CD4-positive, alpha-beta T cell treated with Interleukin-1 beta for 1 hour (primary cell): Measurements from ENCODE around the gene EIF4A2.
"Not testable (repeated sequence)": the region's sequence is repeated elsewhere in the genome, so short reads cannot be mapped to it uniquely, and the experiment has no call there.

ENCODE experiments used
- DNase-seq, 2 donors: peaks; one replicate each; pipeline ENCODE4 v3.0.0-alpha.2; 2020 to 2022

The EIF4A2 gene

GRCh38 chr3:186785495-186786018 is 2.2 kb downstream of the EIF4A2 start:
- DNase-seq = peak in 1 of 2 donors; percentile 7

GRCh38 chr3:186786922-186787321 is 3.5 kb downstream of the EIF4A2 start:
- peak in 1 of 2 donors; percentile 5 for DNase-seq

- DNase-seq = peak in 1 of 2 donors; percentile 5
Measured at GRCh38 chr3:186787642-186788481, 4.5 kb downstream of the EIF4A2 start.

GRCh38 chr3:186788482-186789370 is 5.3 kb downstream of the EIF4A2 start:
- DNase-seq = peak in 1 of 2 donors; percentile 12

- peak in 1 of 2 donors; percentile 8 for DNase-seq
Measured at GRCh38 chr3:186789554-186790260, 6.3 kb downstream of the EIF4A2 start.

- peak in 1 of 2 donors; percentile 30 for DNase-seq
Measured at GRCh38 chr3:186790261-186790981, 7.0 kb downstream of the EIF4A2 start.

- DNase-seq = no peak
Measured at GRCh38 chr3:186798239-186798874, 15.0 kb downstream of the EIF4A2 start.

- DNase-seq = no peak
Measured at GRCh38 chr3:186800285-186800684, 16.9 kb downstream of the EIF4A2 start.

GRCh38 chr3:186802701-186803100 is 19.3 kb downstream of the EIF4A2 start:
- DNase-seq = no peak

GRCh38 chr3:186803447-186803846 is 20.1 kb downstream of the EIF4A2 start:
- DNase-seq = not testable (repeated sequence)

- peak; percentile 76 to 80 for DNase-seq
Measured at GRCh38 chr3:186806089-186807055, 23.0 kb downstream of the EIF4A2 start, which contains the start of gene RFC4. Gene RFC4 (minus strand): TSS chr3:186806482. CDS start chr3:186804713, 1,769 bp downstream.

GRCh38 chr3:186807231-186807630 is 23.9 kb downstream of the EIF4A2 start:
- peak in 1 of 2 donors; percentile 24 for DNase-seq

- no peak for DNase-seq
Measured at GRCh38 chr3:186810336-186810996, 27.1 kb downstream of the EIF4A2 start.

GRCh38 chr3:186811313-186811712 is 27.9 kb downstream of the EIF4A2 start:
- DNase-seq = not testable (repeated sequence)

- no peak for DNase-seq
Measured at GRCh38 chr3:186814100-186814499, 30.7 kb downstream of the EIF4A2 start.

GRCh38 chr3:186815435-186815834 is 32.1 kb downstream of the EIF4A2 start:
- no peak for DNase-seq

- no peak for DNase-seq
Measured at GRCh38 chr3:186818516-186818915, 35.1 kb downstream of the EIF4A2 start.

- DNase-seq = no peak
Measured at GRCh38 chr3:186818956-186819355, 35.6 kb downstream of the EIF4A2 start.
